CD4-positive, alpha-beta memory T cell (primary cell): ENCODE results near the gene CUL9. TPM values are rescaled to one million over a fixed set of nuclear protein-coding genes. Genes with fewer than 3 reads are reported as not detected.
A peak's percentile ranks its signal among the peaks of the same experiment; 100 is the strongest.

Experiments used
- CTCF ChIA-PET: fragments of 350-600 bp; sonication (Branson Sonifier 250); formaldehyde crosslinking; loops from one replicate; lab custom pipeline; 2021; ENCODE audit warnings: inconsistent platforms; ENCODE audit not compliant: partially characterized antibody; lab: Charles Lee
- POLR2A ChIA-PET: fragments of 350-600 bp; sonication (Branson Sonifier 250); formaldehyde crosslinking; loops from one replicate; lab custom pipeline; 2021; ENCODE audit not compliant: partially characterized antibody; lab: Charles Lee
- DNase-seq, 5 donors: peaks; one replicate each; pipeline versions ENCODE4 v3.0.0 to v3.0.0-alpha.2; 2020 to 2022; ENCODE audit warnings: mixed read lengths in 1 of 5
- H3K27ac ChIP-seq: one replicate; pipeline ENCODE4 v1.7.0; 2013; ENCODE audit warnings: low read depth, low read length
- H3K27me3 ChIP-seq: 2 replicates; pipeline ENCODE4 v1.7.0; 2013; ENCODE audit warnings: mild to moderate bottlenecking, low read length, moderate library complexity; ENCODE audit not compliant: insufficient read depth
- H3K36me3 ChIP-seq: 2 replicates; pipeline ENCODE4 v1.7.0; 2013; ENCODE audit warnings: mild to moderate bottlenecking, low read length, moderate library complexity; ENCODE audit not compliant: insufficient read depth
- H3K4me1 ChIP-seq: 2 replicates; pipeline ENCODE4 v1.7.0; 2013; ENCODE audit warnings: mild to moderate bottlenecking, low read length, moderate library complexity; ENCODE audit not compliant: insufficient read depth
- H3K4me3 ChIP-seq, 2 donors: one replicate each; pipeline ENCODE4 v1.7.0; 2013; ENCODE audit warnings: low read length in 2 of 2, mild to moderate bottlenecking in 1 of 2
- H3K9me3 ChIP-seq, 2 donors: one replicate each; pipeline ENCODE4 v1.7.0; 2013; ENCODE audit warnings: low read length in 2 of 2, control low read depth in 1 of 2; ENCODE audit not compliant: control insufficient read depth in 1 of 2
- H3K27ac Mint-ChIP-seq, 7 donors: one replicate each; pipeline ENCODE4 v1.8.0; 2020 to 2021; ENCODE audit warnings: mixed read lengths in 7 of 7, mild to moderate bottlenecking in 6 of 7, inconsistent platforms in 3 of 7, moderate library complexity in 3 of 7
- H3K27me3 Mint-ChIP-seq, 2 donors: one replicate each; pipeline ENCODE4 v1.8.0; 2020 to 2021; ENCODE audit warnings: mixed read lengths in 2 of 2
- H3K36me3 Mint-ChIP-seq, 2 donors: one replicate each; pipeline ENCODE4 v1.8.0; 2020 to 2021; ENCODE audit warnings: mixed read lengths in 2 of 2, inconsistent platforms in 1 of 2, mild to moderate bottlenecking in 1 of 2
- H3K4me1 Mint-ChIP-seq, 4 donors: one replicate each; pipeline ENCODE4 v1.8.0; 2020 to 2021; ENCODE audit warnings: mixed read lengths in 4 of 4, mild to moderate bottlenecking in 1 of 4
- H3K4me3 Mint-ChIP-seq, 8 donors: one replicate each; pipeline ENCODE4 v1.8.0; 2020 to 2021; ENCODE audit warnings: mixed read lengths in 8 of 8, mild to moderate bottlenecking in 7 of 8, moderate library complexity in 6 of 8, inconsistent platforms in 3 of 8
- H3K9me3 Mint-ChIP-seq, 8 donors: one replicate each; pipeline ENCODE4 v1.8.0; 2020 to 2021; ENCODE audit warnings: mixed read lengths in 8 of 8, mild to moderate bottlenecking in 5 of 8, inconsistent platforms in 3 of 8, moderate library complexity in 1 of 8
- intact Hi-C: fragments of 100-400 bp; cut with micrococcal nuclease; formaldehyde crosslinking; loops from one replicate; pipeline ENCODE4 v1.15.1; 2023
- polyA plus RNA-seq, 2 donors: library from polyadenylated mRNA; unstranded; fragments of 300-500 nt; fragmentation: Illumina TruSeq; gene quantifications; one replicate each; pipeline ENCODE4 v1.2.3, GENCODE V29; 2021
- total RNA-seq, 2 experiments: library from RNA; stranded (reverse); gene quantifications; one replicate each; pipeline ENCODE4 v1.2.3, GENCODE V29; 2021

CUL9 gene
- total and polyA plus RNA-seq, 4 experiments from 2014 or later, result 8.3 to 95.2 (median 54.9) TPM

DNA sequence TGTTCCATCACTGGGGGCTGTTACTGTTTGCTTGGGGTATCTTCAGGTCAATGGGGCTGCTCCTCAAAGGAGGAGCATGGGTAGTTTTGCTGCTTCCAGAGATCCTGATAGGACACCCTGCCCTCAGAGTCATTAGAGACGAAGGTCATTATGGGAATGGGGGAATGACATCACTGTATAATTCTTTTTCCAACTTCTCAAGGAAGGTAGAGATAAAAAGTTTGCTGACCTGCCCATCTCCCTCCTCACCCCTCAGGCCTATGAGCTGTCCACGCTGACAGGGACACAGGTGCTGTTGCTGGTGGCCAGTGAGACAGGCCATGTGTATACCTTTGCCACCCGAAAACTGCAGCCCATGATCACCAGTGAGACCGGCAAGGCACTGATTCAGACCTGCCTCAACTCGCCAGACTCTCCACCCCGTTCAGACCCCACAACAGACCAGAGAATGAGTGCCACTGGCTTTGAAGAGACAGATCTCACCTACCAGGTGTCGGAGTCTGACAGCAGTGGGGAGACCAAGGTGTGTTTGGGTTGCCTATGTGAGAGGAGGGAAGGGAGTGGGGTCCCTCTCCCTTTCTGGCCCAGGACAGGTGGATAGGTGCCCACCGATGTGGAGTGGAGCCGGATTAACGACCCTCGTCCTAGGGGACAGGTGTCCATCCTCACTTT is 8.3 kb upstream of the CUL9 start:
- Mint-ChIP-seq H3K4me1 (peaks cover 29 to 56% (median 42%) of the 10 kb centered on the region in 4 donors), H3K27me3 (no peaks in the 10 kb centered on the region), H3K4me3 (peak overlapping the region; percentile 90 to 99 (median 93)), H3K27ac (peak overlapping the region; percentile 91 to 98 (median 96)), H3K36me3 (peaks cover 20 to 37% of the 10 kb centered on the region in 2 donors), H3K9me3 (no peaks in the 10 kb centered on the region)
- Histone ChIP-seq H3K27me3 (no peaks in the 10 kb centered on the region), H3K4me1 (peaks cover 47% of the 10 kb centered on the region), H3K4me3 (peak overlapping the region; percentile 22 to 49), H3K9me3 (no peaks in the 10 kb centered on the region), H3K36me3 (peaks cover 29% of the 10 kb centered on the region), H3K27ac (peak overlapping the region; percentile 83)
- DNase-seq, result peak in 2 of 5 donors; percentile 26 to 34
- ChIA-PET CTCF (interaction anchor here (1.1 to 1.9 kb wide), 4 partner anchors 9 to 254 kb away, joined by 3 to 5 read pairs (median 4); partner anchors contain the start of genes ABCC10, CUL9 and DNPH1), POLR2A (interaction anchor here (0.7 to 5.6 kb wide), 17 partner anchors 8 to 609 kb away, joined by 3 to 46 read pairs (median 5); partner anchors contain the start of genes CNPY3, CUL7, CUL9 and DNPH1)
- intact Hi-C loops, result loop anchor here (1.0 to 10.0 kb wide), 8 partner anchors 9 to 1389 kb away; partner anchors contain the start of genes BICRAL, CNPY3, CUL9 and KLC4

GRCh38 chr6:43174263-43175112 is 7.5 kb upstream of the CUL9 start:
- no peaks in the 10 kb centered on the region for H3K27me3 ChIP-seq
- no peaks in the 10 kb centered on the region for H3K9me3 ChIP-seq
- peaks cover 37% of the 10 kb centered on the region for H3K36me3 ChIP-seq
- H3K4me3 ChIP-seq, result peak overlapping the region; percentile 22 to 49
- ChIA-PET POLR2A (interaction anchor here (0.6 to 5.6 kb wide), 20 partner anchors 8 to 610 kb away, joined by 3 to 41 read pairs (median 4); partner anchors contain the start of genes CNPY3, CUL7, DNPH1 and KLC4), CTCF (interaction anchor here (1.2 to 1.9 kb wide), 3 partner anchors 10 to 55 kb away, joined by 3 to 4 read pairs (median 4); partner anchors contain the start of gene DNPH1)
- Mint-ChIP-seq H3K36me3 (peaks cover 22 to 39% of the 10 kb centered on the region in 2 donors), H3K27ac (peak overlapping the region; percentile 93 to 98 (median 97)), H3K4me1 (peaks cover 29 to 56% (median 42%) of the 10 kb centered on the region in 4 donors), H3K9me3 (no peaks in the 10 kb centered on the region), H3K4me3 (peak overlapping the region; percentile 77 to 99 (median 93)), H3K27me3 (no peaks in the 10 kb centered on the region)
- DNase-seq, result peak; percentile 89 to 97 (median 91)
- intact Hi-C loops, result loop anchor here (1.0 to 10.0 kb wide), 8 partner anchors 8 to 1390 kb away; partner anchors contain the start of genes BICRAL, CNPY3, CUL9 and KLC4
- peak overlapping the region; percentile 83 for H3K27ac ChIP-seq
- peaks cover 47% of the 10 kb centered on the region for H3K4me1 ChIP-seq

DNA sequence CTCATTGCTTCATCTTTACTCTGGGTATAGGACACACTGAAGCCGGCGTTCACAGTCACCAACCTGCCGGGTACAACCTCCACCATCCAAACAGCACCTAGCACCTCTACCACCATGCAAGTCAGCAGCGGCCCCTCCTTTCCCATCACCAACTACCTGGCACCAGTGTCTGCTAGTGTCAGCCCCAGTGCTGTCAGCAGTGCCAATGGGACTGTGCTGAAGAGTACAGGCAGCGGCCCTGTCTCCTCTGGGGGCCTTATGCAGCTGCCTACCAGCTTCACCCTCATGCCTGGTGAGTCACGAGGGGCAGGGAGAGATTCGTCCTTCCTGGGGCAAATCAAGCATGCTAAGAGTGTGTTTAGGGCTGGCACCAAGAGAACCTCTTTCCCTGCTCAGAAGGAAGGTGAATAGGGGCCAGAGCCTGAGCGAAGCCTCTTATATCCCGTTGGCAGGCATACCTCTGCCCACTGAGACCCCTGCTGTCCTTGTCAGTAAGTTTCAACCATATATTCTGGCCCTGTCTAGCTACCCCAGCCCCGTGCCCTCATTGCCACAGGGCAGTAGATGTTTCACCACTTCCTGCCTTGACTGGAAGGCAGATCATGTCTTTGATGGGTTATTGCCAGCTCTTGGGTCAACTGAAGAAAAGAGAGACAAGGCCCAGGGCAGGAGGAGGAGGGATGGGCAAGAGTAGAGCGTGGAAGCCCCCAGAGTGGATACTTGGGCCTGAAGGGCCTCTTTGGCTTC is 6.1 kb upstream of the CUL9 start:
- H3K36me3 ChIP-seq, result peaks cover 38% of the 10 kb centered on the region
- DNase-seq, result no peak
- peak overlapping the region; percentile 83 for H3K27ac ChIP-seq
- H3K27me3 ChIP-seq, result no peaks in the 10 kb centered on the region
- peaks cover 25 to 47% (median 38%) of the 10 kb centered on the region in 4 donors for H3K4me1 Mint-ChIP-seq
- peaks cover 41% of the 10 kb centered on the region for H3K4me1 ChIP-seq
- POLR2A ChIA-PET, result interaction anchor here (0.7 to 5.6 kb wide), 6 partner anchors 12 to 404 kb away, joined by 3 to 41 read pairs (median 6); partner anchors contain the start of genes CNPY3 and CUL7
- intact Hi-C loops, result loop anchor here (2.0 to 10.0 kb wide), 2 partner anchors 191 to 1391 kb away; partner anchors contain the start of genes PPP2R5D, PRICKLE4 and TOMM6
- CTCF ChIA-PET, result interaction anchor here (1.5 to 1.9 kb wide), 2 partner anchors 8 to 49 kb away, joined by 3 to 4 read pairs; no protein-coding TSS in a partner anchor
- H3K9me3 Mint-ChIP-seq, result no peaks in the 10 kb centered on the region
- peak overlapping the region; percentile 84 to 98 (median 95) for H3K27ac Mint-ChIP-seq
- H3K27me3 Mint-ChIP-seq, result no peaks in the 10 kb centered on the region
- H3K4me3 Mint-ChIP-seq, result no peak overlapping the region
- H3K36me3 Mint-ChIP-seq, result peaks cover 22 to 40% of the 10 kb centered on the region in 2 donors
- H3K4me3 ChIP-seq, result no peak overlapping the region
- H3K9me3 ChIP-seq, result no peaks in the 10 kb centered on the region

DNA sequence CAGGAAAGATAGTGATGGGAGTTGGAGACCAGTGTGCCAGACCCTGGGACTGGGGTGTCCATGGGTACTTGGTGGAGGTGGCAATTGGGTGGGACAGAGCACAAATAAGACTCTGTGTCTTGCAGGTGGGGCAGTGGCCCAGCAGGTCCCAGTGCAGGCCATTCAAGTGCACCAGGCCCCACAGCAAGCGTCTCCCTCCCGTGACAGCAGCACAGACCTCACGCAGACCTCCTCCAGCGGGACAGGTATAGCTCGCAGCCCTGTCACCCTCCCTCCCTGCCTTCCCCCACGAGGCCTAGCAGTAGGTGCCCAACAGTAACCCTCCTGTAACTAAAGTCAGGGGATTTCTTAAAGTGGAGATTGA is 5.6 kb upstream of the CUL9 start:
- Mint-ChIP-seq H3K4me1 (peaks cover 28 to 49% (median 40%) of the 10 kb centered on the region in 4 donors), H3K9me3 (no peaks in the 10 kb centered on the region), H3K4me3 (no peak overlapping the region), H3K36me3 (peaks cover 22 to 43% of the 10 kb centered on the region in 2 donors), H3K27ac (peak overlapping the region in 5 of 7 donors; percentile 29 to 98 (median 87)), H3K27me3 (no peaks in the 10 kb centered on the region)
- POLR2A ChIA-PET, result interaction anchor here (5.5 kb wide), 1 partner anchor 247 kb away, joined by 41 read pairs; the partner anchor contains the start of gene CNPY3
- no peak for DNase-seq
- Histone ChIP-seq H3K36me3 (peaks cover 38% of the 10 kb centered on the region), H3K27ac (no peak overlapping the region), H3K27me3 (no peaks in the 10 kb centered on the region), H3K9me3 (no peaks in the 10 kb centered on the region), H3K4me3 (no peak overlapping the region), H3K4me1 (peaks cover 47% of the 10 kb centered on the region)
- intact Hi-C loops, result loop anchor here (10.0 kb wide), 1 partner anchor 1392 kb away; the partner anchor contains the start of genes PRICKLE4 and TOMM6
- CTCF ChIA-PET, result no interaction called here

- CTCF ChIA-PET, result interaction anchor here (0.6 kb wide), 1 partner anchor 13 kb away, joined by 3 read pairs; no protein-coding TSS in a partner anchor
- H3K4me3 Mint-ChIP-seq, result peak overlapping the region in 1 of 8 donors; percentile 21
- no peaks in the 10 kb centered on the region for H3K27me3 Mint-ChIP-seq
- intact Hi-C loops, result loop anchor here (10.0 kb wide), 1 partner anchor 1393 kb away; the partner anchor contains the start of genes PRICKLE4 and TOMM6
- no peaks in the 10 kb centered on the region for H3K27me3 ChIP-seq
- POLR2A ChIA-PET, result no interaction called here
- peaks cover 51% of the 10 kb centered on the region for H3K4me1 ChIP-seq
- no peaks in the 10 kb centered on the region for H3K9me3 ChIP-seq
- H3K27ac ChIP-seq, result no peak overlapping the region
- H3K9me3 Mint-ChIP-seq, result no peaks in the 10 kb centered on the region
- H3K4me1 Mint-ChIP-seq, result peaks cover 31 to 54% (median 43%) of the 10 kb centered on the region in 4 donors
- peaks cover 38% of the 10 kb centered on the region for H3K36me3 ChIP-seq
- no peak for DNase-seq
- no peak overlapping the region for H3K4me3 ChIP-seq
- H3K27ac Mint-ChIP-seq, result peak overlapping the region in 5 of 7 donors; percentile 18 to 69 (median 63)
- peaks cover 22 to 43% of the 10 kb centered on the region in 2 donors for H3K36me3 Mint-ChIP-seq
Observed at GRCh38 chr6:43178150-43178549, 3.8 kb upstream of the CUL9 start.
